PFSK-1 (cell line): ENCODE results near the gene FAF1.

ENCODE experiments used
- POLR2AphosphoS5 ChIP-seq: IDR thresholded peaks from 2 replicates; pipeline ENCODE4 v1.6.1; 2012; ENCODE audit warnings: low read depth, mild to moderate bottlenecking, control low read depth, low read length, moderate library complexity
- SIN3A ChIP-seq: IDR thresholded peaks from 2 replicates; pipeline ENCODE4 v1.6.1; 2012; ENCODE audit warnings: mild to moderate bottlenecking, low read length, moderate library complexity, borderline replicate concordance; ENCODE audit not compliant: insufficient read depth
- TAF1 ChIP-seq: IDR thresholded peaks from 2 replicates; pipeline ENCODE4 v1.6.1; 2012; ENCODE audit warnings: low read length, control low read depth, borderline replicate concordance; ENCODE audit not compliant: insufficient read depth
- TF ChIP-seq, protein P1 (sequence below), 2 experiments: IDR thresholded peaks; 2 replicates each; pipeline versions ENCODE4 v1.6.1 to v1.8.0; 2011 to 2012; ENCODE audit warnings: low read depth in 2 of 2, low read length in 2 of 2, control low read depth in 1 of 2, inconsistent platforms in 1 of 2, mild to moderate bottlenecking in 1 of 2, moderate library complexity in 1 of 2; ENCODE audit not compliant: insufficient read depth in 1 of 2

- TF ChIP-seq SIN3A, result no peak
- TF ChIP-seq, protein P1, sequence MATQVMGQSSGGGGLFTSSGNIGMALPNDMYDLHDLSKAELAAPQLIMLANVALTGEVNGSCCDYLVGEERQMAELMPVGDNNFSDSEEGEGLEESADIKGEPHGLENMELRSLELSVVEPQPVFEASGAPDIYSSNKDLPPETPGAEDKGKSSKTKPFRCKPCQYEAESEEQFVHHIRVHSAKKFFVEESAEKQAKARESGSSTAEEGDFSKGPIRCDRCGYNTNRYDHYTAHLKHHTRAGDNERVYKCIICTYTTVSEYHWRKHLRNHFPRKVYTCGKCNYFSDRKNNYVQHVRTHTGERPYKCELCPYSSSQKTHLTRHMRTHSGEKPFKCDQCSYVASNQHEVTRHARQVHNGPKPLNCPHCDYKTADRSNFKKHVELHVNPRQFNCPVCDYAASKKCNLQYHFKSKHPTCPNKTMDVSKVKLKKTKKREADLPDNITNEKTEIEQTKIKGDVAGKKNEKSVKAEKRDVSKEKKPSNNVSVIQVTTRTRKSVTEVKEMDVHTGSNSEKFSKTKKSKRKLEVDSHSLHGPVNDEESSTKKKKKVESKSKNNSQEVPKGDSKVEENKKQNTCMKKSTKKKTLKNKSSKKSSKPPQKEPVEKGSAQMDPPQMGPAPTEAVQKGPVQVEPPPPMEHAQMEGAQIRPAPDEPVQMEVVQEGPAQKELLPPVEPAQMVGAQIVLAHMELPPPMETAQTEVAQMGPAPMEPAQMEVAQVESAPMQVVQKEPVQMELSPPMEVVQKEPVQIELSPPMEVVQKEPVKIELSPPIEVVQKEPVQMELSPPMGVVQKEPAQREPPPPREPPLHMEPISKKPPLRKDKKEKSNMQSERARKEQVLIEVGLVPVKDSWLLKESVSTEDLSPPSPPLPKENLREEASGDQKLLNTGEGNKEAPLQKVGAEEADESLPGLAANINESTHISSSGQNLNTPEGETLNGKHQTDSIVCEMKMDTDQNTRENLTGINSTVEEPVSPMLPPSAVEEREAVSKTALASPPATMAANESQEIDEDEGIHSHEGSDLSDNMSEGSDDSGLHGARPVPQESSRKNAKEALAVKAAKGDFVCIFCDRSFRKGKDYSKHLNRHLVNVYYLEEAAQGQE (IDR thresholded peaks at IDR 0.05; ENCODE audit: insufficient read depth in 1 of 2, low read depth in 2 of 2, low read length in 2 of 2), result no peak
- TF ChIP-seq POLR2AphosphoS5, result no peak
- TF ChIP-seq TAF1, result no peak
These were observed 61.3 kb downstream of the FAF1 start for GRCh38 chr1:50898773-50899172.
